ENCODE data around the gene COL18A1. TPM values are rescaled to one million over a fixed set of nuclear protein-coding genes. Genes with fewer than 3 reads are reported as not detected.
A peak's percentile ranks its signal among the peaks of the same experiment; 100 is the strongest.

Gene COL18A1
- total and polyA plus RNA-seq, 9 of the 15 experiments (the other 6 are each of a cell fraction or from before 2014, with no cell fraction given), result 0.14 to 16.4 (median 2.0) TPM

DNA sequence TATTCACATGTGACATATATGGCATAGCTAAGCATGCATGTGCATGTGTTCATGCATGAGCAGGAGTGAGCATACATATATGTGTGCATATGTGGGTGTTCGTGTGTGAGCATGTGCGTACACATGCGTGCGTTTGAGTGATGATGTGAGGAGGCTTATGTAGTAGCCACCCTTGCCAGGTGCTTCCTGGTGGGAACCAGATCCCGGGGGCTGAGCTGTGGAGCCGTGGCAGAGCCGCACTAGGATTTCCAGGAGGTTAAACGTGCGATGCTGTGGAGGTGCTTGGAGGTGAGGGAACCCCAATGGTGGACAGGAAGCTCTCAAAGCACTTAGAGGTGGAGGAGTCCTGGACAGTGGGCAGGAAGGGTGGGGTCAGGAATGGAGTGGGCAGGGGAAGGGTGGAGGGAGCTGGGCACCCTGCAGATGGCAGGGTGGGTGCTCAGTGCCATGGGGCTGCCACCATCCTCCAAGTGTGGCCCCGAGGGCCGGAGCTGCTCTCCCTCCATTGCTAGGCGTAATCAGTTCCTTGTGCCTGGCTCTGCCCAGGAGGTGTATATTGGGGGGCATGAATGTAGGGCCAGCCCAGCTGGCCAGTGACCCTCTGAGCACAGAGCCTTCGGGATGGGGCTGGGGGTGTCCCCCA is 48.5 kb downstream of the COL18A1 start (continued):
- TF ChIP-seq, protein P1, sequence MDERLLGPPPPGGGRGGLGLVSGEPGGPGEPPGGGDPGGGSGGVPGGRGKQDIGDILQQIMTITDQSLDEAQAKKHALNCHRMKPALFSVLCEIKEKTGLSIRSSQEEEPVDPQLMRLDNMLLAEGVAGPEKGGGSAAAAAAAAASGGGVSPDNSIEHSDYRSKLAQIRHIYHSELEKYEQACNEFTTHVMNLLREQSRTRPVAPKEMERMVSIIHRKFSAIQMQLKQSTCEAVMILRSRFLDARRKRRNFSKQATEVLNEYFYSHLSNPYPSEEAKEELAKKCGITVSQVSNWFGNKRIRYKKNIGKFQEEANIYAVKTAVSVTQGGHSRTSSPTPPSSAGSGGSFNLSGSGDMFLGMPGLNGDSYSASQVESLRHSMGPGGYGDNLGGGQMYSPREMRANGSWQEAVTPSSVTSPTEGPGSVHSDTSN (CRISPR knock-in tag; IDR thresholded peaks at IDR 0.05; ENCODE audit: low read depth), result no peak
- TF ChIP-seq, protein P1 (tag; conservative IDR thresholded peaks at IDR 0.05; ENCODE audit: low read depth), result no peak
- no peak for TF ChIP-seq MCM3 (IDR thresholded peaks at IDR 0.05)
- TF ChIP-seq TEAD2 (tag; IDR thresholded peaks at IDR 0.05), result no peak
- TF ChIP-seq ZSCAN29 (IDR thresholded peaks at IDR 0.05), result no peak
- TF ChIP-seq ERF (CRISPR knock-in tag; IDR thresholded peaks at IDR 0.05), result no peak

DNA sequence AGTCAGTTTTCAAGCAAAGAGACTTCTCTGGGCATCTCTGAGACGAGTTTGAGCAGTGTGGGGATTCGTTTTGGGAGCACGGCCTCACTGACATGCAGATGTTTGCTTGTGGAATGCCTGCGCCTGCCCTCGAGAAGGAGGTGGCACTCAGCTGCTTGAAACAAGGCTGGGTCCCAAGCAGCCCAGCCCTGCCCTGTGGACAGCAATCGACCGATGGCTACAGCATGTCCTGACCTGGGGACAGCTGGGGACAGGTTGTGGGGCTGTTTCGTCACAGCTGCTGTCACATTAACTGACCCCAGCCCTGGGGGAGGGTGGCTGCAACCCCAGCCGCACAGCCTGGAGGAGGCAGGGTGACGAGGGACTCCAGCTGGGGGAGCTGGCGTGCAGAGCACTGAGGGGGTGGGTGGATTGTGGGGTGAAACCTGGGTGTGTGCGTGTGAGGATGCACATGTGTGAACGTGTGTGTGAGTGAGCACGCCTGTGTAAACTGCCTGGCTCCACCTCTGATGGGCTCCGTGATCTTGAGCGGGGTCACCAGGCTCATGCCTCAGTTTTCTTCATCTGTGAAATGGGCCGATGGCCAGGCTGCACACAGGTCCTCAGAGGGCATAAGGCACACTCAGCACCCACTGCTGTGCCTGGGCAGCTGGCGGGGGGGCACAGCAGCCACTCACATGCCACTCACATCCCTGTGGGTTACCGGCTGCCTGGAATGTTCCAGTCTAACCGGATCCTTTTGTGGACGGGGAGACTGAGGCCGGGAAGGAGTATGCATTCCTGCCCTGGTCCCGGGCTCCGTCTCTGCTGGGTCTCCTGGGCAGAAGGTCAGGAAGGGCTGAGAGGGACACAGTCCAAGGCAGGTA is 49.3 kb downstream of the COL18A1 start:
- Histone ChIP-seq H2AFZ (ENCODE audit: low read depth, low read length) (no peak overlapping the region), H3K27ac (ENCODE audit: extremely low read depth, low read depth, low read length) (no peak overlapping the region), H3K79me2 (ENCODE audit: control insufficient read depth, insufficient read depth, low read length) (no peaks in the 10 kb centered on the region), H3K4me2 (ENCODE audit: insufficient read depth, low read length) (no peak overlapping the region), H3K9ac (ENCODE audit: insufficient read depth in 1 of 2, low read depth in 2 of 2, low read length in 2 of 2) (peak overlapping the region in 1 of 2 experiments; percentile 6; a peak in 1 of 4 replicates), H3K9me1 (ENCODE audit: control insufficient read depth, insufficient read depth, low read length) (no peaks in the 10 kb centered on the region), H4K20me1 (replicated peaks; ENCODE audit: control insufficient read depth, insufficient read depth, low read length) (peaks cover 28% of the 10 kb centered on the region; the same call in 1 of the 2 replicates), H3K27me3 (ENCODE audit: control insufficient read depth in 2 of 2, insufficient read depth in 2 of 2, low read length in 2 of 2) (no peaks in the 10 kb centered on the region; a peak in 2 of 5 replicates), H3K4me3 (no peak overlapping the region), H3K4me1 (replicated peaks in 1 of 2; ENCODE audit: control insufficient read depth in 2 of 2, insufficient read depth in 2 of 2, low read length in 2 of 2) (peaks cover 0 to 72% of the 10 kb centered on the region in 2 experiments; a peak in 1 of 5 replicates), H3K9me3 (replicated peaks; ENCODE audit: control insufficient read depth, insufficient read depth, low read depth, low read length) (peaks cover 13% of the 10 kb centered on the region), H3K36me3 (ENCODE audit: control insufficient read depth, insufficient read depth, low read length) (no peaks in the 10 kb centered on the region)
- ChIA-PET POLR2A (interaction anchor here (1.2 kb wide), 1 partner anchor 10 kb away, joined by 3 read pairs; no protein-coding TSS in a partner anchor), CTCF (ENCODE audit: low intra/inter-chr PET ratio) (interaction anchor here (0.7 kb wide), 1 partner anchor 48 kb away, joined by 3 read pairs; no protein-coding TSS in a partner anchor)
- WGBS (ENCODE audit: insufficient coverage, low coverage, missing lambda C conversion rate), result 43% methylated on average over 23 of the region's 24 CpGs
- FAIRE-seq (no peak), ATAC-seq (no peak), DNase-seq (ENCODE audit: extremely low read depth in 1 of 4, low spot score in 3 of 4) (no peak)
- intact Hi-C loops (cut with micrococcal nuclease) (no loop called here), in situ Hi-C loops (cut with MboI) (no loop called here)
- BruUV-seq (replicated peaks), result no TSS peak
- TF ChIP-seq KDM1A (IDR thresholded peaks at IDR 0.05) (peak in 1 of 2 experiments; percentile 67; a peak in 2 of 4 replicates), SOX6 (IDR thresholded peaks at IDR 0.05) (no peak), ZNF347 (CRISPR knock-in tag; IDR thresholded peaks at IDR 0.05; ENCODE audit: low read depth) (no peak), PRPF4 (IDR thresholded peaks at IDR 0.05; ENCODE audit: insufficient read depth, low read depth, low read length, poor library complexity, severe bottlenecking) (no peak), PRMT5 (CRISPR knock-in tag; IDR thresholded peaks at IDR 0.05) (no peak), ZNF584 (CRISPR knock-in tag; IDR thresholded peaks at IDR 0.05; ENCODE audit: low read depth) (no peak), KLF16 (IDR thresholded peaks at IDR 0.05) (no peak), TEAD1 (CRISPR knock-in tag; IDR thresholded peaks at IDR 0.05) (no peak)
- TF ChIP-seq, protein P2, sequence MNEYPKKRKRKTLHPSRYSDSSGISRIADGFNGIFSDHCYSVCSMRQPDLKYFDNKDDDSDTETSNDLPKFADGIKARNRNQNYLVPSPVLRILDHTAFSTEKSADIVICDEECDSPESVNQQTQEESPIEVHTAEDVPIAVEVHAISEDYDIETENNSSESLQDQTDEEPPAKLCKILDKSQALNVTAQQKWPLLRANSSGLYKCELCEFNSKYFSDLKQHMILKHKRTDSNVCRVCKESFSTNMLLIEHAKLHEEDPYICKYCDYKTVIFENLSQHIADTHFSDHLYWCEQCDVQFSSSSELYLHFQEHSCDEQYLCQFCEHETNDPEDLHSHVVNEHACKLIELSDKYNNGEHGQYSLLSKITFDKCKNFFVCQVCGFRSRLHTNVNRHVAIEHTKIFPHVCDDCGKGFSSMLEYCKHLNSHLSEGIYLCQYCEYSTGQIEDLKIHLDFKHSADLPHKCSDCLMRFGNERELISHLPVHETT (CRISPR knock-in tag; conservative IDR thresholded peaks at IDR 0.05 in 1 of 2, IDR thresholded peaks at IDR 0.05 in 1 of 2), result no peak
